OCI-LY1 (cell line): ENCODE measurements around the gene SEMA3G.

ENCODE experiments used
- H2AFZ ChIP-seq: fragments of 200-600 bp; sonication (generic), shearing (Covaris generic); 2 replicates; pipeline ENCODE4 v1.6.0; 2014; ENCODE audit warnings: antibody characterized with exemption, mild to moderate bottlenecking, low read length
- H3F3A ChIP-seq: fragments of 200-600 bp; sonication (generic), shearing (Covaris generic); 2 replicates; pipeline ENCODE4 v1.6.0; 2014; ENCODE audit warnings: mild to moderate bottlenecking, antibody characterized with exemption, low read length, moderate library complexity; ENCODE audit not compliant: insufficient read depth
- H3K27ac ChIP-seq: fragments of 200-600 bp; sonication (generic); 2 replicates; pipeline ENCODE4 v1.5.1; 2014; ENCODE audit warnings: low read length, mixed run types, mild to moderate bottlenecking, low read depth; ENCODE audit not compliant: poor library complexity, severe bottlenecking
- H3K27me3 ChIP-seq: fragments of 200-600 bp; sonication (generic); 2 replicates; pipeline ENCODE4 v1.6.0; 2014; ENCODE audit warnings: antibody characterized with exemption, mild to moderate bottlenecking, low read length, moderate library complexity; ENCODE audit not compliant: insufficient read depth
- H3K36me3 ChIP-seq: fragments of 200-600 bp; sonication (generic); 2 replicates; pipeline ENCODE4 v1.6.1; 2014; ENCODE audit warnings: mild to moderate bottlenecking, antibody characterized with exemption, low read length, moderate library complexity, mixed read lengths; ENCODE audit not compliant: insufficient read depth
- H3K4me1 ChIP-seq: fragments of 200-600 bp; sonication (generic); 2 replicates; pipeline ENCODE4 v1.5.1; 2014; ENCODE audit warnings: mild to moderate bottlenecking, low read length, moderate library complexity; ENCODE audit not compliant: insufficient read depth, severe bottlenecking
- H3K4me2 ChIP-seq: fragments of 200-600 bp; sonication (generic), shearing (Covaris generic); 2 replicates; pipeline ENCODE4 v1.6.1; 2014; ENCODE audit warnings: low read length
- H3K4me3 ChIP-seq: fragments of 200-600 bp; sonication (generic); 2 replicates; pipeline ENCODE4 v1.5.1; 2014; ENCODE audit warnings: low read length, low read depth, mild to moderate bottlenecking, mixed read lengths; ENCODE audit not compliant: poor library complexity, severe bottlenecking
- H3K79me2 ChIP-seq: fragments of 200-600 bp; shearing (Covaris generic); 2 replicates; pipeline ENCODE4 v1.6.1; 2016; ENCODE audit warnings: mixed run types, low read length, mixed read lengths; ENCODE audit not compliant: insufficient read depth
- H3K9ac ChIP-seq: fragments of 200-600 bp; sonication (generic), shearing (Covaris generic); 2 replicates; pipeline ENCODE4 v1.6.1; 2014; ENCODE audit warnings: mild to moderate bottlenecking, low read length, mixed read lengths
- H3K9me2 ChIP-seq: fragments of 200-600 bp; sonication (generic), shearing (Covaris generic); 2 replicates; pipeline ENCODE4 v1.6.1; 2014; ENCODE audit warnings: low read depth, mild to moderate bottlenecking, low read length, mixed read lengths
- H3K9me3 ChIP-seq: fragments of 200-600 bp; shearing (Covaris generic); 2 replicates; pipeline ENCODE4 v1.6.1; 2014; ENCODE audit warnings: low read length, mixed read lengths
- H4K20me1 ChIP-seq: fragments of 200-600 bp; sonication (generic), shearing (Covaris generic); 2 replicates; pipeline ENCODE4 v1.6.0; 2016; ENCODE audit warnings: mild to moderate bottlenecking, low read length; ENCODE audit not compliant: insufficient read depth
- CTCF ChIP-seq: fragments of 200-600 bp; sonication (generic), shearing (Covaris generic); IDR thresholded peaks from 2 replicates; pipeline ENCODE4 v1.5.1; 2017; ENCODE audit warnings: mild to moderate bottlenecking, antibody characterized with exemption, low read length, moderate library complexity, mixed read lengths
- EZH2 ChIP-seq: fragments of 200-600 bp; sonication (generic), shearing (Covaris generic); IDR thresholded peaks from 2 replicates; pipeline ENCODE4 v1.8.0; 2017; ENCODE audit warnings: borderline replicate concordance, mixed run types, mild to moderate bottlenecking, antibody characterized with exemption, low read length, moderate library complexity, mixed read lengths

SEMA3G gene

GRCh38 chr3:52483081-52483480, 38.2 kb upstream of the SEMA3G start:
- Histone ChIP-seq H3K9ac (no peak overlapping the region), H3K27me3 (no peaks in the 10 kb centered on the region), H3K27ac (no peak overlapping the region), H3K36me3 (peaks cover 68% of the 10 kb centered on the region; the same call in 1 of the 2 replicates), H3K4me3 (no peak overlapping the region), H4K20me1 (no peaks in the 10 kb centered on the region), H3K79me2 (no peaks in the 10 kb centered on the region), H3K4me2 (no peak overlapping the region), H3K9me2 (no peaks in the 10 kb centered on the region), H3F3A (no peaks in the 10 kb centered on the region), H3K4me1 (no peaks in the 10 kb centered on the region), H2AFZ (no peak overlapping the region), H3K9me3 (no peaks in the 10 kb centered on the region)
- no peak for TF ChIP-seq EZH2
- TF ChIP-seq CTCF = no peak

- H3K9me2 ChIP-seq = no peaks in the 10 kb centered on the region
- no peak overlapping the region for H3K4me3 ChIP-seq
- no peak overlapping the region for H3K4me2 ChIP-seq
- TF ChIP-seq CTCF = peak; percentile 53
- no peak for TF ChIP-seq EZH2
- H2AFZ ChIP-seq = no peak overlapping the region
- H3K27ac ChIP-seq = no peak overlapping the region
- no peaks in the 10 kb centered on the region for H4K20me1 ChIP-seq
- no peaks in the 10 kb centered on the region for H3K79me2 ChIP-seq
- no peaks in the 10 kb centered on the region for H3K4me1 ChIP-seq
- H3F3A ChIP-seq = no peaks in the 10 kb centered on the region
- no peaks in the 10 kb centered on the region for H3K9me3 ChIP-seq
- no peak overlapping the region for H3K9ac ChIP-seq
- H3K27me3 ChIP-seq = no peaks in the 10 kb centered on the region
- H3K36me3 ChIP-seq = peaks cover 68% of the 10 kb centered on the region
Measured at GRCh38 chr3:52481819-52482521, 37.1 kb upstream of the SEMA3G start.

- Histone ChIP-seq H3K36me3 (peaks cover 69% of the 10 kb centered on the region), H3K4me2 (no peak overlapping the region), H3F3A (no peaks in the 10 kb centered on the region), H3K9me2 (no peaks in the 10 kb centered on the region), H2AFZ (no peak overlapping the region), H3K9me3 (no peaks in the 10 kb centered on the region), H4K20me1 (no peaks in the 10 kb centered on the region), H3K79me2 (no peaks in the 10 kb centered on the region), H3K4me3 (no peak overlapping the region), H3K27ac (no peak overlapping the region), H3K4me1 (no peaks in the 10 kb centered on the region), H3K27me3 (no peaks in the 10 kb centered on the region), H3K9ac (no peak overlapping the region)
- no peak for TF ChIP-seq CTCF
- TF ChIP-seq EZH2 = no peak
Measured at GRCh38 chr3:52480768-52481715, 36.1 kb upstream of the SEMA3G start.
